HepG2 (cell line): Measurements from ENCODE around the gene TMC8. TPM values are rescaled to one million over a fixed set of nuclear protein-coding genes. Genes with fewer than 3 reads are reported as not detected.

Source experiments
- HNRNPLL ChIP-seq: fragments of 200-400 bp; formaldehyde crosslinking; IDR thresholded peaks from 2 replicates; pipeline ENCODE4 v1.6.1; 2017; ENCODE audit warnings: mild to moderate bottlenecking, low read depth, low read length; ENCODE audit not compliant: poor library complexity, severe bottlenecking
- NBN ChIP-seq: fragments of 450-650 bp; conservative IDR thresholded peaks from 2 replicates; pipeline ENCODE4 v1.6.1; 2017
- PBX2 ChIP-seq: IDR thresholded peaks from 2 replicates; pipeline ENCODE4 v1.6.1; 2016; ENCODE audit warnings: control low read depth
- PITX1 ChIP-seq: sonication (generic); formaldehyde crosslinking; IDR thresholded peaks from 2 replicates; pipeline ENCODE4 v1.5.1; 2020; ENCODE audit warnings: mild to moderate bottlenecking, missing genetic modification reagents
- SP5 ChIP-seq: IDR thresholded peaks from 2 replicates; pipeline ENCODE4 v1.6.1; 2016; ENCODE audit warnings: low read depth, borderline replicate concordance
- ZFYVE20 ChIP-seq: sonication (generic); formaldehyde crosslinking; IDR thresholded peaks from 2 replicates; pipeline ENCODE4 v1.8.0; 2023; ENCODE audit warnings: low read depth, mild to moderate bottlenecking, moderate library complexity, missing genetic modification reagents, borderline replicate concordance
- ZNF318 ChIP-seq: sonication (generic); formaldehyde crosslinking; IDR thresholded peaks from 2 replicates; pipeline ENCODE4 v1.4.0; 2020; ENCODE audit warnings: mild to moderate bottlenecking, missing genetic modification reagents
- ZNF407 ChIP-seq: sonication (generic); formaldehyde crosslinking; IDR thresholded peaks from one replicate; pipeline ENCODE4 v1.5.1; 2020; ENCODE audit warnings: mild to moderate bottlenecking, missing genetic modification reagents; ENCODE audit errors: not compliant biosample characterization
- polyA plus RNA-seq, 8 experiments: library from polyadenylated mRNA; depleted of rRNA in 3 of 8; stranded (reverse) in 7 of 8; unstranded in 1 of 8; fragments of >200 nt; fragmentation: Illumina TruSeq in 4 of 8; extraction: Trizol in 4 of 8; gene quantifications; 2 replicates each; pipeline versions ENCODE4 v1.2.1 to v1.2.3, GENCODE V29; 2011 to 2016; ENCODE audit warnings: low read depth in 4 of 8, missing spikeins in 1 of 8, mixed read lengths in 1 of 8; ENCODE audit not compliant: insufficient read depth in 1 of 8
- total RNA-seq, 5 experiments: library from RNA; depleted of rRNA; stranded (reverse); fragments of >200 nt; fragmentation: Illumina TruSeq; extraction: Trizol; gene quantifications; 2 replicates each; pipeline ENCODE4 v1.2.3, GENCODE V29; 2016; ENCODE audit warnings: low read depth in 1 of 5

Gene TMC8
- total and polyA plus RNA-seq, 2 of the 13 experiments (the other 11 are each of a cell fraction or from before 2014, with no cell fraction given): 0.53 to 7.8 TPM

GRCh38 chr17:78114831-78115723 is 15.5 kb upstream of the TMC8 start (continued):
- TF ChIP-seq ZNF407 (CRISPR knock-in tag) (no peak), PBX2 (no peak), ZNF318 (CRISPR knock-in tag) (no peak), SP5 (no peak), HNRNPLL (no peak), NBN (no peak), PITX1 (CRISPR knock-in tag) (no peak), ZFYVE20 (CRISPR knock-in tag) (no peak)
